DMS79 treated with DMSO at 0.1 percent for 48 hours (cell line): ENCODE data around the gene EPS15.
A peak's percentile ranks its signal among the peaks of the same experiment; 100 is the strongest.

Experiments
- DNase-seq: peaks from one replicate; lab custom pipeline; 2025; lab: John Stamatoyannopoulos, UW

Gene EPS15

DNA sequence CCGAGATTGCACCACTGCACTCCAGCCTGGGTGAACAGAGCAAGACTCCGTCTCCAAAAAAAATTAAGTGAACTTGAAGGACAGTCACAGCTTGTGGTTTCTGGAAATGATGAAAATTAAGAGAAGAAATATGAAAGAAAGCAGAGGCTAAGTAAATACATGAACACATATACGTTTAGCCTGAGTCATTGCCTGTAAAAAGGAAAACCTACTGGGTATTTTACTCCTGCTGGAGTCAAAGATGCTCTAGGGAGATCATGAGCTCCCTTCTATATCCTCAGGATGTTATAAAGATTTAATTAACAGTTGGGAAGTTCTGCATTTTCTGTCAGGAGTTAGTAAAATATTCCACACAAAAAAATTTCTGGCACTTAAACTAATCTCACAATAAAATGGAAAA, 145.2 kb downstream of the EPS15 start:
- DNase-seq = no peak

DNA sequence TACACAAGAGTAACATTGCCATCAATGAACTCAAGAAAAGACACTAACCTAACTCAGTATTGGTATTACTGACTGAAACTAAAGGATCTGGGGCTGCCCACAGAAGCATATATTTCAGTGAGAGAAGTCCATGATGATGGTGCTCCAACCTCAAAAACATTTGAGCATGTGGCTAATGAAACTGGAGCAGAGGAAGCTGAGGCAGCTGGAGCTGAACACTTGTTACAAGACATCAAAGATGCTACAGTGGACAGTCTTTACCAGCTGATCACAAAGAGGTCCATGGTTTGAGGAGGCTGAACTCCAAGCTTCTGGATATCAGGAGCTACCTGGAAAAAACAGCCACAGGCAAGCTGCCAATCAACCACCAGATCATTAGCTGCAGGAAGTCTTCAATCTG, 146.5 kb downstream of the EPS15 start:
- DNase-seq = no peak

DNA sequence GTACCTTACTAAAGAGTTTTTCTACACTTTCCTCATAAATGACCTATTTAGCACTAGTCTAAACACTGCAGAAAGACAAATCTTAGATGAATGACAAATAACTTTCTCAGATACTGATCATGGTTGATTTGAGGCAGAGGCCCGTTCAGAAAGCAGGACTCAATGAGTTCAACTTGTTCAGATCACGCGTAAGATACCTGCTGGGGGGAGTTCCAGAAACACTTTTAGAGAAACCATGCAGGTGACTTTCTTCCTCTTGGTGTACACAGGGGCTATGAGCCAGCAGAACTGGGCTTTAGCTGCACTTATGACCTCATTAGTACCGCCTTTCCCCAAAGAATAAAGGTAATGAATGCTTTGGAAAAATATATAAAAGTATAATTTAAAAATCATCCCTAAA, 149.9 kb downstream of the EPS15 start:
- DNase-seq = no peak

DNA sequence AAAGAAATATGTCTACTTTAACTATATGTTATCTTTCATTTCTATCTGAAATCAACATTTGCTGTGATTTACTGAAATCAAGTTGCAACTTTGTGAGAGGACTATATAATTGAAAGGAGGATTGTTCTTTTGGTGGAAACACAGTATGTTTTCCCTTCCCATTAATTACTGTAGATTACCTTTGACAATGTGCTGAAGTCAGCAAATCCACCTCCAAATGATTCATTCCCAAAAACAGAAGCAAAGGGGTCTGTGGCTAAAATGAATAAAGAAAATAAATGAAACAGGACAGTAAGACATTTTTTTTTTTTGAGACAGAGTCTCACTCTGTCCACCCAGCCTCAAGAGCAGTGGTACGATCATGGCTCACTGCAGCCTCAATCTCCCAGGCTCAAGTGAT, 153.3 kb downstream of the EPS15 start:
- DNase-seq = no peak

DNA sequence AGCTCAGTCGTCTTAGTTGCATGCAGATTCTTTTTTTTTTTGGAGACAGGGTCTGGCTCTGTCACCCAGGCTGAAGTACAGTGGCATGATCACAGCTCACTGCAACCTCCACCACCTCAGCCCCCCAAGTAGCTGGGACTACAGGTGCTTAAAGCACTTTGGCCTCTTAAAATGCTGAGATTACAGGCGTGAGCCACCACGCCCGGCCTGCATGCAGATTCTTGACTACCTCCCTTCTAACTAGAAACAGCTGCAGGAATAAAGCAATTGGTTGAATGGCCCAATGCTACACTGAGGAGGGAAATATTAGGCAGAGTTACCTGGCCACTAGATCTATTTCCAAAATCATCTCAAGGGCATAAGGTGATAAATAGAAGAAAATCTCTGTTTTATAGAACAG, 159.2 kb downstream of the EPS15 start:
- DNase-seq = no peak

DNA sequence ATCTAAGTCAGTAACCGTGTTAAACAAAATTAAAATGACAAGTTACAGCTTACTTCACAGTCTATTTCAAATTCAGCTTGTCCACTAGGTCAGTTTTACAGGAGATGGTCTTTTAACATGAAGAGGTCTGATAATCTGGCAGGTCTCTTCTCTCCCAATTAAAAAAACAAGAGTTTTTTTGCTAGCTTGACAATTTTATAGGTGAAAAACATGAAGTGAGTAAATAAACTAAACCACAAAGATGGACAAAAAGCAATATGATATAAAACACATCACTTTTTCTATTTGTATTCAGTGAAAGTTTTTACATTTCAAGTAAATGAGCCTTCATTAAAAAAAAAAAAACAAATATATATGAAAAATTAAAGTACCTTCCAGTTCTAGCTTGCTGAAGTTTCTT, 163.7 kb downstream of the EPS15 start:
- no peak for DNase-seq

DNA sequence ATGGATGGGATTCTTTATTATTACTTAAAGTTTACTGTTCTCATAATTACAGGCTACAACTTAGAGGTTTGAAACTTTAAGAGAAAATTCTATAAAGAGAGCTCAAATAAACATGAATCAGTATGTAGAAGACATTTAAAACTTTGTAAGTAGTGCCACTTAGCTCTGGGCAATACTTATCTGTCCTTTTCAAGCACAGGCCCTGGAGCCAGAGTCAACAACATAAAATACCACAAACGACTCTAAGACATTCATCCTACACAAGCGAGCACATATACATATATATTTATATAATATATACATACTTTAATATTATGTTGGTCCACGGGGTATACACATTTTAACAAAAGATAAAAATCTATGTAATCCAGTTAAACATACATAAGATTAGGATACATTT, 164.7 kb downstream of the EPS15 start:
- DNase-seq = no peak

DNA sequence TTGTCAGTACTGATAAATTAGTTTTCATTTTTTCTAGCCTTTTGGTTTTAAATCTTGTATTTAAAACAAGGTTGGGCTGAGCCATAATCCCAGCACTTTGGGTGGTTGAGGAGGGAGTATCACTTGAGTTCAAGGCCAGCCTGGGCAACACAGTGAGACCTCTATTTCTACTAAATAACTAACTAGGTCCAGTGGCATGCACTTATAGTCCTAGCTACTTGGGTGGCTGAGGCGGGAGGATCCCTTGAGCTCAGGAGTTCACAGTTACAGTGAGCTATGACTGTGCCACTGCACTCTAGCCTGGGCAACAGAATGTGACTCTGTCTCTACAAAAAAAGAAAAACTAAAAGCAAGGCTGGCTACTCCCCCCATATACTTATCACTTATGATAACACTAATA, 167.2 kb downstream of the EPS15 start:
- no peak for DNase-seq

DNA sequence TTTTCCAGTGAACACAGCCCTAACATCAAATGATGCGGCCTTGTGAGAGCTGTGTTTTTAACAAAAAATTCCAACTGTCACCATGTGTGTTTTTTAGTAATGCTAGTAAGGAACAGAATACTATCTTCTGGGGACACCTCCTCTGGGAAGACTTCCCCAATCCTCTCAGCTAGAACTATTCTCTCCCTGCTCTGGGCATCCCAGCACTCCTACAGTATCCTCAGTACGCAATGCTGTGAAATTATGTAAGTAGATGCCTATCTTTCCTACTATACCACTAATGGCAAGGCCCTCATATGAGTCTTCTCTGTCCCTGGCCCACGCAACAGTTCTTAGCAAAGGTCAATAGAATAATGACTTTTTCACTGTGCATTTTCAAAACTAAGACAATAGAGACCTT, 169.2 kb downstream of the EPS15 start:
- no peak for DNase-seq

DNA sequence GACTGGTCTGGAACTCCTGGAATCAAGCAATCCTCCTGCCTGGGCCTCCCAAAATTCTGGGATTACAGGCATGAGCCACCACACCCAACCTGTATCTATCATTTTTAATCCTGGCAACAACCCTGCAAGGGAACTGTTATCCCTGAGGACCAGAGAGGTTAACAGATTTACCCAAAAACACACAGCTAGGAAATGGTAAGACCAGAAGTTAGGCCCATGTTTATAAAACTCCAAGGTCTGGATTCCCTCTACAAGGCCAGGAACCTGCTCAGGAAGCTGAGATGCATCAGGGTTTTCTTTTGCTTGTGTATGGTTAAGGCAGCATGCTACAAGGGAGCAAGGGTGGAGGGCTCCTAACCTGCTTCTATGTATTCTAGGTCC, 170.9 kb downstream of the EPS15 start:
- no peak for DNase-seq

DNA sequence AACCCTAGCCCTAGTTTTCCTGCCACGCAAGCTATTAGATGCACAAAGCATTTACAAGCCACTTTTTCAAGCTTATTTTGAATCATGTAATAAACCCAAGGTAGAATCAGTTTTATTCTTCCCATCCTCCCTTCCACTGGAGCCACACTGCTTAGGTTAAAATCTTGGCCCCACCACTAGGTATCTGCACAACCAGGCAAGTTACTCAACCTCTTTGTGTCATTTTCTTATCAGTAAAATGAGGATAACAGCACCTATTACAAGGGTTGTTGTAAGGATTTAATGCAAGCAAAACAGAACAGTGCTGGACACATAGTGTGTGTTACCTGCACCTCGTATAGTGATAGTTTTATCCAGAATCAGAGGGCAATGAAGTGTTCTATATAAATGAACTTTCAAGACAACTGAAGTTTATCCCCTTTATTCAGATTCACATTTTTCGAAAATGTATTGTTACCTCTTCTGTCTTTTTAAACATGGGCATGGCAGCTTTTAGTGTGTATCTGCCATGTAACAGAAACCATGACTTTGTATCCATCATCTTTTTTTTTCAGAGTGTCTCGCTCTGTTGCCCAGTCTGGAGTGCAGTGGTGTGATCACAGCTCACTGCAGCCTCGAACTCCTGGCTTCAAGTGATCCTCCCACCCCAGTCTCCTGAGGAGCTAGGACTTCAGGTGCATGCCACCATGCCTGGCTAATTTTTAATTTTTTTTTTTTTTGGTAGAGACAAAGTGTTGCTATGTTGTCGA, 171.5 kb downstream of the EPS15 start:
- no peak for DNase-seq

DNA sequence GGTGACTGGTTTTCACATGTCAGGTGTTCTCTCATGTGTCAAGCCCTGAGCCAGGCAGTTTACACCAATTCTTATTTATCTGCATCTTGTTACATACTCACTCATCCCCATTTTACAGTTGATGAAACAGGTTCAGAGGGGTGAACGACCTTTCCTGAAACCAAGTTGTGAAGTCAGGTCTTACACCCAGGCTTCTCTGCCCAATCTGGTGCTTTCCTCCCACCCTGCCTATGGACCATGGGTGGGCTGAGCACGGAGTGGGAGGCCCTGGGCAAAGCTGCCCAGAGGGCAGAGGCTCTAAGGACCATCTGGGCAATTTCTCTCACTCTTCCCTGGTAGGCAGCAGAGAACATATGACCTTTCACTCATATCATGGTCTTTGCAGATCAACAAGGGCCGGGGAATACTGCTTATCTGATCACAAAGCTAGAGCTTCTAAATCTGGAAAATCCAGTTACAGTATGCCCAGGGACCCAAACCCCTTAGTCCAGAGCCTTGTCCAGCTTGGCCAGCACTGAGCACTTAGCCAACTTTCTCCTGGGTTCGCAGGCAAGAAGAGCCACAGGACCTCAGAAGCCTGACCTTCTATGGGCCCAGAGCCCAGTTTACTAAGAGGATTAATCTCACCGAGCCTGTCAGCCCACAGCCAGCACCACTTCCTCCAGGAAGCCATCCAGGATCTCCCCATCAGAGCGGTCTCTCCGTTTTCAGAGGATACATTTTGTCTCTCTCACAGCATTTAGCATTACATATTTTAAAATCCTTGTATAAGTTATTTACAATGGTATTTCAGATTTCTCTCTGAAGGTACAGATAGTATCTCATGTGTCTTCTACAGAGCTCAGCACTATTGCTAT, 172.8 kb downstream of the EPS15 start:
- no peak for DNase-seq

DNA sequence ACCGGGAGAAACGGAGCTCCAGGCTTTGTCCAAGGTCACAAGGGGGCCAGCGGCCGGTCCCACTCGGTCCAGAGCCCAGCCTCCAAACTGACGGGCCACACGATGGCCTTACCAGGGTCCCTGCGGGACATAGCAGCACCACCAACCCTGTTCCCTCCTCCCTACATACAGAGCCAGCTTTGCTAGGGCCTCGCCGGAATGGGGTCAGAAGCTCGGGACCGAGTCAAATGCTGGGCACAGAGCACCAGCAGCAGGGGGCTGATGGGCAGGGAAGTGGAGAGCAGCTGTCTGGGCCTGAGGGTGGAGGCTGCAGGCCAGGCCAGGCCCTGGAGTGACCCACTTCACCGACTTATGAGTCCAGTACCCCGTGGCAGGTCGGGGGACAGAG, 173.8 kb downstream of the EPS15 start:
- DNase-seq = no peak

DNA sequence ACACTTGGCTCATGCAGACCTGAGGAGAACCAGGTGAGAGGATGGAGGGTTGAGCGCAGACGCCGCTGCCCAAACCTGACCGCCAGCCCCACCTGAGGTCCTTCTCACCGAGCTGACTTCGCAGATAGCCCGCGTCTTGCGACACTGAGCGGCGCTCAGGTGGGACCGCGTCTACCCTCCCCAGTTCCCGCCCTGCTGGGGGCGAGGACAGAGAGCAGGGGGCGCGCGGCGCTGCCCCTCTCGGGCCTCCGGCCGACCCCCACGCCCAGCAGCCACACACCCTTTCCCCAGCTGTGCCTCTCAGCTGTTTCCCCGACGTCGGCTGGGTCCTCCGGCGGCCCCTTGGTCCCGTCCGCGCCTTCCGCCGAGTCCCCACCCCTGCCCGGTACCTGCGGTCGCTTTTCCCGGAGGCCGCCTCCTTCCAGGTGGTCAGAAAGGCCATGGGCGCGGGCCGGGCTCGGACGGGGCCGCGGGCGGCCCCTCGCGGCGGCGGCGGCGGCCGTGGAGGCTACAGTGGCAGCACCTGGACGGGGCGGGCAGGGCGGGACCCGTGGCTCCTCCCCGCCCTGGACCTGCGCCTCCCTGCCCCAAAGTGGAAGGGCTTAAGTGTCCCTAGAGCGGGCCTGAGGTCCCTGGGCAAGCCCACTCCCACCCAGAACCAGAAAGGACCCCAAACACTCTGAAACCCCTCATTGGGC, 174.3 kb downstream of the EPS15 start:
- peak; percentile 43 for DNase-seq

DNA sequence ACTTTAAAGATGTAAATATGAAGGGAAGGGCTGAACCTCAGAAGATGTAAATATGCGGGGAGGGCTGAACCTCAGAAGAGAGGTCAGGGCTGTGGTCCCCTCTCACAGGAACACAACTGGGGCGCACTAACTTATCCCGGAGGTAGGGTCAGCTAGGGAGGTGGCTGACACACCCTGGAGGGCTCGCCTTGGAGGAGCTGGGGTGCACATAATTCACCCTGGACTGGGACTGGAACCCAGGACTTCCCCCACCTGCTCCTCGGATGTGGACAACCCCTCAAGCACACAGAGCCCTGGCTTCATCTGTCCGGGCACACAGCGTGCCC, 174.8 kb downstream of the EPS15 start:
- no peak for DNase-seq

DNA sequence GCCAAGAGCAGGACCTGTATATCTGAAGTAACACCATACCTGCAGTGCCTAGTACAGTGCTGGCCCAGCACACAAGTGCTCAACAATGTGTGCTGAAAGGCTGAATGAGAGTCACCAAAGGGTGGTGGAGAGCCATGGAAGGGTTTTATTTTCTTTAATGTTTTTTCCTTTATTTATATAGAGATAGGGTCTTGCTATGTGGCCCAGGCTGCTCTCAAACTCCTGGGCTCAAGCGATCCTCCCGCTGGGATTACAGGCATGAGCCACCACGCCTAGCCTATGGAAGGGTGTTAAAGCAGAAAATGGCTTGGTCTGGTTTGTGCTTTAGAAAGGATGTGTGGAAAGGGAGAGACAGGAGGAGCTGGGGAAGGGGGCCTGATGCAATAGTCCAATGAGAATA, 175.4 kb downstream of the EPS15 start:
- no peak for DNase-seq

DNA sequence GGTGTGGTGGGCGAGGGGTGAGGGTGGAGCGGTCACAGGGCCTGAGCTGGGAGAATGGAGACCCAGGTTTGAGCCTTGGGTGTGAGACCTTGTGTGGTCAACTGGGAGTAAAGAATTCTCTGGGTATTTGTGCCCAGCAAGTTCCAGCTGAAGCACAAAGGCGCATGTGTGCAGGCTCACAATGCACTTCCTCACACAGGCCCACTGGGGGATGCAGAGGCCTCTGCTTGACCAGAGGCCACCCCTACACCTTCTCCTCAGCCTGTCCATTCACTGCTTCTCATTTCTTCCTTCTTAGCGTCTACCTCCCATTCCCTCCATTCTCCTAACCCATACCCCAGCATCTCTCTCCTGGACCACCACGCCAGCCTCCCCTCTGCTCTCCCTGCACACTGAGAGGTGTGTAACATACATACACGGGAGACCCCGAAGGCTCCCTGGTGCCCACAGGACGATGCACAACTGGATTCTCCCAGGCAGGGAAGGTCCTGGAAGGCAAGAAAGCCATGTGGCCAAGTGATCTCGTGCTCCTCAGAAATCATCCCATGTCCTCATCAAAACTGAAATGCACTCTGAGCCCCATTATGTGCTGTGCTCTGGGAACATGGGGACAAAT, 176.4 kb downstream of the EPS15 start:
- no peak for DNase-seq

DNA sequence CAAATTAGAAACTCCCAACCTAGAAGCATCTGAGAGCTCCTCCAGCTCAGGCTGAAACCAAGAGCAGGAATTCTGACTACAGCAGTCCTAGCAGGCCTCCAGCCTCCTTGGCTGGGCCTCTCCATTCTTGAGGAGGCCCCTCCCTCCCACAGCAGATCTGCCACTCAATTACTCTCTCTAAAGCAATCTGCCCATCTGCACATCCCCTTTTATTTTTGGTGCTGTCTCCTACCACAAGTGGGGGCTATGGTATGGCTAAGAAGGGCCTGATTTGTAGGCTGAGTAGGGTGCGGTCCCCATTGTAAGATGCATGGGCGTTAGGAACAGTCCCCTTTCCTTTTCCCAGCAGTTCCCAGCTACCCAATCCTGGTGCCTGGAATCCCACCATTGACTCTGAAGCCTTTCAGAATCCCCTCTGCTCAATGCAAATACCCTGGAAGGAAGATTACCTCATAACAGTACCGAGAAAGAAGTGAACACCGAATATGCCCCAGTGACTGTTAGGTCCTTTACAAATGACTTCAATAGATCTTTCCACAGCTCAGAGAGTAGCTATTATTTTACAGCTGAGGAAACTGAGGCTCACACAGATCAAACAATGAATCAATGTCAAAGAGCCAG, 177.1 kb downstream of the EPS15 start:
- no peak for DNase-seq

DNA sequence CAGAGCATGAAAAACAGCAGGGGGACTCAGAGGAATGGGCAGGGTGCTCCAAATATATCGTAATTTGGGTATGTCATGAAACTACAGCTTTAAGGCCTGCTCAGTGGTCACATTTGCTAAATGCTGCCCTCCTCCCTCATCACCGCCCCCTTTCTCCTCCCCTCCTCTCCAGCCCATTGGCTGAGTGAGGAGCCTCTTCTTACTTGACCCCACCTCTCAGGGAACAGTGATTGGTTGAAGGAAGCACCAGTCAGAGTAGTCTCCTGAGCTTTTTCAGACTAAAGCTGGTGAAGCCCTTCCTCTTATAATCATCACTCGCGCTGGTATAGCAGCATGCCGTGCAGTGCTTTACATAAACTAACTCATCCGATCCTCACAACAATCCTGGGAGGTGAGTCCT, 178.7 kb downstream of the EPS15 start:
- no peak for DNase-seq

DNA sequence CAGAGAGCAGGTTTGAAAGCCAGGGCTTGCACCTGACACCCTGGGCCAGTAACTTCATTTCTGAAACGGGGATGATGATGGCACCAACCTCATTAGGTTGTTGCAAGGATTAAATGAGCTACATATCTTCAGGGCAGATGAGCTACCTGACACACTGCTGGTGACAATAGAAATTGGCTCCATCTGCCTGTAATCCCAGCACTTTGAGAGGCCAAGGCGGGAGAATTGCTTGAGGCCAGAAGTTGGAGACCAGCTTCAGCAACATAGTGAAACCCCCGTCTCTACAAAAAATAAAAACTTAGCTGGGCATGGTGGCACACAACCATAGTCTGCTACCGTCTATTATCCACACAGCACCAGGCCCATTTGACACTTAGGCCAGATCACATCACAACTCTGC, 182.4 kb downstream of the EPS15 start:
- DNase-seq = no peak

DNA sequence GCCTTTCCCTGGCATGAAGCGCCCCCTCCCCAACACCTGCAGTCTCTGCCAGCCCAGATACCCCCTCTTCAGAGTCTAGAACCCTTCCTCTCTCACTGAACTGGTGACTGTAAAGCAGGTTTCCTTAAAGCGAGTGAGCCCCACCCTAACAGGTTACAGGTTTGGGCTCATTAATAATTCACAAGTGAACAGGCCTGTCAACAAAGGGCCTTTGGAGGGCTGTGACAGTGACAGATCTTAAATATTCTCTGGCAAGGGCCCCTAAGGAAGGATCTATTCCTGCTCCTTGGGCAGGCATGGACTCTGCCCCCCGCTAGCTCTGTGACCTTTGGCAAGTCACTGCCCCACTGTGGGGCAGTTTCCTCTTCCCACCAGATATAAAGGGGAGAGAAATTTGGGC, 183.1 kb downstream of the EPS15 start:
- no peak for DNase-seq
